NCI-H345 (cell line): ENCODE data around the gene CLIC1.

Experiments
- DNase-seq: peaks from one replicate; lab custom pipeline; 2025; lab: John Stamatoyannopoulos, UW

The CLIC1 gene

DNA sequence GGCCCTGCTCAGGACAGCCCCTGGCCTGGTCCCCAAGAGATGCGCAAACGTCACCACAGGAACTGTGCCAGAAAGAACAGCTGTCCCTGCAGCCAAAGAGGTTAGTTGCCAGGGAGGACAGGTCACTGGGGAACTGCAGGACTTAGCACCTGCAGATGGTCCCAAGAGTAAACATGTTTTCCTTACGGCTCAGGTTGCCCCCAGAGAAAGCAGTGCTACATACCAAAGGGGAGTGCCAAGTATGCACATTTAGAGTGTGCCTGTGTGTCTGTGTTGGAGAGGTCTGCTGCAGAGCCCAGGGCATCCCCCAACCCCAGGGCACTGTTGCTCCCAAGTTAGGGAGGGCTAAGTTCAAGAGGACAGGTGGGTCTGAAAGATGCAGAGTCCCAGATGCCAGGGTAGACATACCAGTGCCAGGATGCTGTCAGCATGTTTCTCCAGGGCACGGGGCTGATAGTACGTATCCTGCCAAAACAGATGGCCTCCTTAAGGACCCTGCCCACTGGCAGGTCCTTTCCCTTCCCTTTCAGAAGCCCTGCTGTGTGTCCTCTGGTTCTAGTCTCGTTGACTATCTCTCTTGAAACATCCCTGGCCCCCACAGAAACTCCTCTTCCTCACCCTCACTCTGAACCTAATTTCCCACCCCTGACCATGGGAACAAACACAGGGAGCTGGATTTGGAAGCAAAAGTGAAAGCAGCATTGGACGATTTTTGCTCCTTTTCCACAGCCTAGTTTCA, 34.5 kb downstream of the CLIC1 start:
- no peak for DNase-seq

DNA sequence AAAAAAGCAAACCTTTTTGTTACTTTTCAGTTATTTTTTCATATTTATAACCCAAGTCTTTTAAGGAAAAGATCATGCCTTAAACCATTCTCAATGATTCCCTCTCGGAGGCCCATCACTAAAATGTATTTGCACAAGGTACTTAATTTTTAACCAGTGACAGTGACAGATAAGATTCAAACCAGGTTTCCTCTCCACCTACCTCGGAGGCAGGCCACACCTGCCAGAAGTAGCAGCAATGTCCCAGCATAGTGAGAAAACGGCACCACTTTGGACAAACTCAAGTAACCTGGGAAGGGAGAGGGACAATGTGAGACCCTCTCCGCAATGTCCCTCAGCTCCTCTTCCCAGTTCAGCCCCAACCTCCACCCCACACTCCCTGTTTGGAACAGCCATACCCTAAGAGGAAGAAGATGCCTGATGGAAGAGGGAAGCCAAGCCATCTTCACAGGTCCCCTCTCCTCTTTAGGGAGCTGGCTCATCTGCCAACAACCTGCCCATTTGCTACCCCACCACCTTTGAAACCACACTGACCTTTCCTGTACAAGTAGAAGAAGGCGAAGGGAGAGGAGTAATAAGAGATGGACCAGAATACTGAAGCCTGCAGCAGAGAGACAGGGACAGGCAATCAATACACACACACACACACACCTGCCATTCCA, 35.5 kb downstream of the CLIC1 start:
- DNase-seq: no peak

DNA sequence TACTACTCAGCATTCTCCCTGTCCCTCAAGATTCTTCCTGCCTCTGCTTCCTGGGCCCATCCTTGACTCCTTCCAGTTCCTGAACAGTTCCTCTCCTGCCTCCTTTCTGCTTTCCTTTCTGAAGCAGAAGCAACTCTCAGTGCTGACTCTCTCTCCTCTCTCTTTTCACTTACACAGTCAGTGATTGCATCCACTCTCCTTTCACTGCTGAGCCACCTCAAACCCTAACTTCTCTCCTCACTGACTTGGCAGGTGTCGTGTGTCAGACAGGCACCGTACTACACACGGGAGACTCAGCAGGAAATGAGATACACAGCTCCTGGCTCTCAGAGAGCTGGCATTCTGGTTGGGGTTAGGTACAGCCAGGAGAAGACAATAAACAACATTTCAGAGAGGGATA, 38.8 kb downstream of the CLIC1 start:
- DNase-seq: no peak

DNA sequence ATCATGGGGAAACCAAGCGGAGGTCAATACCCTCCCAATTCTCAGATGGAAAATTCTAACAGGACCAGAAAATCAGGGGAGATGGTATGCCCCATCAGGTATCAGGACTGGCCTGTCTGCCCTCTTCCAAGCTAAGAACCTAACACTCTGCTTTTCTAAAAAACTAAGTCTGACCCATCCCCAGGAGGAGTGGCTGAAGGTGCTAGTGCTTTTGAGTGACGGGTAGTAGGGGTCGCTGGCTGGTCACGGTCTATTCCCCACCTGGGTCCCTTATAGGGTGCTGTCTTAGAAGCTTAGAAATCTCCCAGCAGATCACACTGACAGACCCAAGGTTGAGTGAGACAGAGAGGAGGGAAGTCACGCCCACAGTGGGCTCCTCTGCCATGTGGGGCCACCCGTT, 42.8 kb downstream of the CLIC1 start:
- no peak for DNase-seq

DNA sequence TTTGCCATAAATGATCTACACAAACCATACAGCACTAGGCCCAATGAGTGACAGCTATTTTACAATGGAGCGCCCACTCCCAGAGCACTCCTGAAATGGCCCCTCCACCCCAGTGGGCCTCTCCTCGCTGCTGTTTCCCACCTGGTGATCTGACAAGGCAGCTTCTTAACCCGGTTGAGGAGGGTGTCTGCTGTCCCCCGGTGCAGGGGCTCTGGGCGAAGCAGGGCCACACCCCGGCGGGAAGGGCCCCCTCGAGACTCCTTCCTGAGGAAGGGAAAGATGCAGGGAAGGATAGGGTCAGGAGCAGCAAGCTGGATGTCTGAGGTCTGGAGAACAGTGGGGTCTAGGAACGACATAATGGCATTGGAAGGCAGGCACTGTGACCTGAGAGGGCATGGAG, 43.4 kb downstream of the CLIC1 start:
- no peak for DNase-seq

DNA sequence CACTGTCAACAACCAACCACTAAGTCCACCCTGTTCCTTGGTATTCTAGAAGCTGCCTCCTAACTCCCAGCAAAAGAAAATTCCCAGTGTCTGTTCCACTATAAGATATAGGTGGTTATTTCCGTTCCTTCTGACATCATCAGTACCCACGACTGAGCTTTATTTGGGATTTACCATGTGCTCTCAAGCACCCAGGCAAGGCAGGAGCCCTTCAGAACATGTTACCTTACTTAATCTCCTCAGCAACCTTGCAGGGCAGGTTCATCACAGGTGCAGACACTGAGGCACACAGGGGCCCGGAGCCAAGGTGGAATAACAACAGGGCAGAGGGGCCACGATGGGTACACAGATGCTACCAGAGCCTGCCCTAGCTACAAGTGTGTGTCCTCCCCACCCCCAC, 44.0 kb downstream of the CLIC1 start:
- DNase-seq: no peak

DNA sequence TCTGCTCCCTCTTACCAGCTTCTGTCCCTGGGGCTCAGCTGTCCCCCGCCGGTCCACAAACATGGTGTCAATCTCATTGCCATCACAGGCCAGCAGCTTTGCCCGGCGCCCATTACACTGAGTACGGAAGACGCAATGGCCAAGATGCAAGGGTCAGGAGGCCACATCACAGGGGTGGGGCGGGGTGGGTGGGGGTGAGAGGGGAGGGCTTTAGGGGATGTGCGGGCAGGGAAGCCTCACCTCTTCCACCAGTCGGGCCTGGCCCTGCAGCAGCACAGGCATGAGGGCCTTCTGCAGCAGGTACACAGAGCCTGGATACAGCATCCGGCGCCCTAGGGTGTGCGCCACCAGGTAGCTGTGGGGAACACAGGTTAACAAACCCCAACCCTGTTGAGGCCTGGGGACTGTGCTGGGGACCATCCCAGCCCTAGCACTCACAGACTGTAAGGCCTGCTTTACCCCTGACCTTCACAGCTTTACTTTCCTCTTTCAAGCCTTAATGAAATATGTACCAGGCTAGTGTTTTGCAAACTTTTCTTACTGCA, 44.7 kb downstream of the CLIC1 start:
- no peak for DNase-seq

DNA sequence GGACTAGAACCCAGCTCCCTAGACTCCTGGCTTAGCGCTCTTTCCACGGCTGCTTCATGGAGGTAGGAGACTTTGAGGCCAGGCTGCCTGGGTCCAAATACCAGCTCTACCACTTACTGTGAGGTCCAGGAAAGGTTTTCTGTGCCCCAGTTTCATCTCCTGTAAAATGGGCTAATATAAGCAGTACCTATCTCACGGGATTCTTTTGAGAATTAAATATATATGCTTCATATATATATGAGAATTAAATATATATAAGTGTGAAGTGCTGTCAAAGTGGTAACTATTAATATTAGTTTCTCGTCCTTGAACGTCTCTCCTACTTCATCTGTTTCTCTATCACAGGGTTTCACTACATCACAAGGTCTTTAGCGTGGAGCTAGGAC, 45.3 kb downstream of the CLIC1 start:
- DNase-seq: no peak

DNA sequence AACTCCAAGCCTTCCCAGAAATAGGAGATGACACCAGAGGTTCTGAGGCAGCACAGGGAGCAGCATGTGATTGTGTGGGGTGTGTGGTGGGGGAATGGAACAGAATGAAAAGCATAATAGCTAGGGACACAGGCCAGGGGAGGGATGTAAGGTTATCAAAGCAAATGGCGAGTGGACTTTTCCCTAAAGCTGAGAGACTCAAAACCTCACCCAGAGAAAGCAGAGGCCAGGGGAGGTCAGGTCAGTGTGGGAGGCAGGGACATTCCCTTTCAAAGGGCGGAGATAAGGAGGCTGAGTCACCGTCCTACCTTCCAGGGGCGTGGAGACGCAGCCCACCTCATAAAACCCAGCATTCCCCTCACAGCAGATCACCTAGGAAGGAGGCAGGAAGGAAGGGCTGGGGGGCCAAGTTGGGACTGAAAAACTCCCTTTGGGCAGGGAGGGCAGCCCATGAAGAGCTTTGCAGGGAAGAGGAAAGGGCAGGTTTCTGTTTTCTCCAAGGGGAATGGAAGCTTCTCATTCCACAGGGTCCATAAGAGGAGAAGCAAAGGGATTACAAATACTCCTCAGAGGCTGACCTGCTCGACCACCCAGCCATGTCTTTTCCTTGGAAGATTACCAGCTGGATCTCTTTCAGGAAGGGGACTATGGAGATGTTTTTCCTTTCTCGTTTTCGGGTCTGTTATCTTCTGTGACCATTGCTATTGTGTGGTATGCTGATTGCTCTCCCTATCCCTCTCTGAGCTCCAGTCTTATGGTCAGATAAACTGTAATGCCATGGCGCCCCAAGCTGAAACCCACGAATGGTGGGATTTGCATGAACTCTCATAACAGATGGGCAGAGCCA, 45.9 kb downstream of the CLIC1 start:
- DNase-seq: no peak

DNA sequence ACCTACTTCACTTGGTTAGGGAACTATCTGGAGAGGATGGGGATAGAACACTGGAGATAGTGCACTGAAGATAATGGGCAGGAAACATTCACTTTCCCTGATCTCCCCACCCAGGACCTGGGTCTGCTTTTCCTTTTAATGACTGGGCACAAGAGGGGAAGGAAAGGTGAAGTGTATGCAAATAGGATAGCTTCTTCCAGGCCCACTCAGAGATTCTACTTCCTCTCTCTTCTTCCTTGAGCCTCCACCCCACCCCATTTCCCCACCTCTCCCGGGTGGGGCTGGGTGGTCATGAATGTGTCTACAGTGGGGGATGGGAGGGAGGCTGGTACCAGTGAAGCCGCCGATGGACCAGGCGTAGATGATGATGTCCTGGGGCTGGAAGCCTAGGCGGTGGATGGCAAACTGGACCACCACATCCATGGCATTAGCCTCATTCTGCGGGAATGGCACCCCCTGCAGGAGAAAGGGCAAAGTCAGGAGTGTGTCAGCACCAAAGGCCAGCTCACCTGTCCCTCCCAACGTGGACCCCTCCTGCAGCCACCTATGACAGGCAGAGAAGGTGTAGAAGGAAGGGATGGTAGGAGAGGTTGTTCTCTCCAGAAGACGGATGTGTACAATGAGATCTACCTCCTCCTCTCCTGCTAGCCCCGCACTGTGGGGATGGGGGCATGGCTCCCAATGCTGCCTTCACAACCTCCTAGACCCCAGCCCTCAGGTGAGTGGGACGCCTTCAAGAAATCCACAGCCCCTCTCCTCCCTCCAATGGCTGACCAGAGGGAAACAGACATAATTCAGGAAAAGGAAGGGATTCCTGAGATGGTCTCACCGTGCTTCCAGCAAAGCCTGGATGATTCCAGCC, 46.9 kb downstream of the CLIC1 start:
- no peak for DNase-seq

DNA sequence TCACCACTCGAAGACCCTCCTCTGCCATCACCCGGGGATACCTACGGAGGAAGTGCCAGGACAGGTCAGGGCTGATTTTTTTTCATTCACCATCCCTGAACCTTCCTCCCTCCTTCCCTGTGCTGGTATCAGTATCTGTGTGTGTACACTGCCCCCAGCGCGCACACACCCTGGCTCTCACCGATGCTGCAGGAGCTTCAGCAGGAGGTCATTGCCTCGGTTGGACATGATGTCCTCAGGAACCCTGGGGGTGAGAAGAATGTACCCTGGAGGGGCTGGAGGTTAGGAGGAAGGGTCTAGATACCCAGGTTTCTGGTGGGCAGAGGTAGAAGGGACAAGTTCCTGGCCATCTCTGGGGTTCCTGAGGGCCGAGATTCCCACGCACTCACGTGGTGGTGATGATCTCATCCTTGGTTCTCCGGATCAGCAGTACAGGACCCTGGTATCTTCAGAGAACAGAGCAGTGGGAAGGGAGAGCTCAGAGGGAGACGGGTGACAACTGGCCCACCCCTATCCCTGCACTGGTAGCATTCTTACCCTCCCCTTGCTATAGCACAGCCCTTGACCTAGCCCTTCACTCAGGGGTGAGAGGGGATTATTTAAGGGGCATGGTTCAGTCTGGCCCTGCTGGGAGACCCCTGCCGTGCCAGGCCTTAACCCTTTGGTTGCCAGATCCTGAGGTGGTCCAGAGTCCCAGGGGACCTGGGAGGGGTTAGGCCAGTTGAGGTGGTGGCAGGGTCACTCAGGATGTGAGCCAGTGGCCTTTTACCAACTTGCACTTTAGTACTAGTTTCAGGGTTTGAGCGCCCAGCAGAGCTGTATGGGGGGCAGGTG, 48.3 kb downstream of the CLIC1 start:
- no peak for DNase-seq

DNA sequence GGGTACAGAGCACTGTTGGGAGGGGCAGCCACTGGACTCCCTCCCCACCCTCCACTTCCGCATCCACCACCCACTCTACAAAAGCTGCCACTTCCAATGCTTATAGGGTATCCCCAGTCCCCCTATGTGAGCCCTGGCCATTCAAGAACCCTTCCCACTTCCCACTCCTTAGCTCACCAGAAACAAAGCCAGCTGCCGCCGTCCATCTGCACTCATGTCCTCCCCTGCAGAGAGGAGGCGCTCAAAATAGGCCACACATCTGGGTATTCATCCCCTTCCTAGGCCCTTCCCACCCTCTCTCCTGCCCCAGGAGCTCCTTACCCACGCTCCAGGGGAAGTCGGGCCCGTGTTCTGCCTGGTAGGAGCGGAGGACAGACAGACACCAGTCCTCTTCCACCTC, 49.0 kb downstream of the CLIC1 start:
- no peak for DNase-seq

DNA sequence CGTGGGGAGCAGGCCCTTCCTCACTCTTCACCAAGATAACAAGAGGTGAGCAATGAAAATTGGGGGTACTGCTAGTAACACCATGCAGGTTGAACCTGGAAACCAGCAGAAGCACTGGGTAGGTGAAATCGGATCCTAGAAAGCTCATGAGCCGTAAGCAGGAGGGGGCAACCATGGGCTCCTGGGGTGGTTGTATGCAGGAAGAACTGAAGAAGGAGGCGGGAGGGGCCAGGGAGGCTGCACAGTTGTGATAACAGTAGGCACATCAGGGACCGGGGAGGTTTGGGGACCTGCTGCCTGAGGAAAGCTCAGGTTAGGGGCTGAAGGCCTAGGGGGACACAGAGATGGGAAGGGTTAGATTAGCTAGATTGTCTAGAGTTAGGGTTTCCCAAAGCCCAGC, 49.8 kb downstream of the CLIC1 start:
- DNase-seq: no peak

DNA sequence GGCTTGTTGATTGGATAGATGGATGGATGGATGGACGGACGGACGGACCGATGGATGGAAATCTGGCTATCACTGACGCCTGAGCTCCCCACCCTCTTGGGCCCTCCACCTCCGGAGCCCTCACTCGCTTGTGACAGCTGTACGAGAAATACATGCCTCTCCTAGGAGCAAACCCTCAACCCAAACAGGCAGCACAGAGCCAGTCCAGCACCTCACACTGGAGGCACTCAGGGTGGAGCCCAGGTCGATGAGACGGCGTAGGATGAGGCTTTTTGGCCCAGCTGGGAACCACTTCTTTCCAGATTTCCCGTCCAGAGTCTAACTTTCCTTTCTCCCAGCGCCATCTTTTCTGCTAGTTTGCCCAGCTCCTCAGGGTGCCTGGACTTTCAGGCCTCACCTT, 52.7 kb downstream of the CLIC1 start:
- DNase-seq: no peak

DNA sequence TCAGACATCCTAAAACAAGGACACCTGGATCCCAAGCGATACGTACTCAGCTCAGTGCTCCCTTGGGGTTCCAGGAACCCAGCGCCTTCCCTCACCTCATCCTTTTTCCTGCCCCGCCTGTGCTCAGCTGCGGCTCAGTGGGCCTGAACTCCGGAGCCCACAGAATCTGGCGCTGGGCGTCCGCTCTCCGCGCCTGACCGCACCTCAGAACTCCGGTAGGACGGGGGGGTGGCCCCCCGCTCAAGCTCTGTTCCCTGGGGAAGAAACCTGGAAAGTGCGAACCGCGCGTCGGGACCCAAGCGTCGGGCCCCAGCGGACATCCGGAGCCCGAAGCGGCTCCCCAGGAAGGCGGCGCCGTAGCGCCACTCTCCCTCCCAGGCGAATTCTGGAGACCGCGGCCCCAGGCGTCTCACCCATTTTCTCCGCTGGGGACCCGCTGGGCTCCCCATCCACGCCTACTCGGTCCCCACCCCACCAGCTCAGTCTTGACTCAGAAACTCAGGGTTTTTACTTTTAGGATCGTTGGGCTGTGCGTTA, 55.1 kb downstream of the CLIC1 start:
- DNase-seq: peak; percentile 61
